ENCODE results near the gene ANXA2.

GRCh38 chr15:60324706-60325438 is 72.9 kb downstream of the ANXA2 start:
- TF ChIP-seq EZH2 (IDR thresholded peaks at IDR 0.05; ENCODE audit: insufficient read depth, poor library complexity, severe bottlenecking) (no peak), EZH2phosphoT487 (IDR thresholded peaks at IDR 0.05; ENCODE audit: insufficient read depth, low read depth) (no peak)

Measured in GM23248 (cell line).